ENCODE measurements around the gene PLIN1. TPM values are rescaled to one million over a fixed set of nuclear protein-coding genes. Genes with fewer than 3 reads are reported as not detected.

PLIN1 gene
- total RNA-seq, 2 experiments from 2014 or later: 0.50 to 1.1 TPM

DNA sequence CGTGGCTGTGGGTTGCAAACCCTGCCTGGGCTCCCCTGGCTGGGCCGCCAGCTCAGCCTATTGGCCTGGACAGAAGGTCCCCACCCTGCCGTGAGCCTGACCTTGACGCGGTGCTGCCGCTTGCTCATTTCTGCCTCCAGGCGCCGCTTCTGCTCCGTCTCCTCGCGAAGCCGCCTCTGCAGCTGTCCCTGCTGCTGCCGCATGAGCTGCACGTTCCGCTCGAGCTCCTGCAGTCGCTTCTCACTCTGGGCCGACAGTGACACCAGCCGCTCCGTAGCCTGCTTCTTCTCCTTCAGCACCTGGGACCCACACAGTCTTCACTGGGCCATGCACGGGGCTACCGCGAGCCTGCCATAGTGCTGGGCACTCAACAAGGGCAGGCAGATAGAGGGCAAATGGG, 45.6 kb downstream of the PLIN1 start:
- ChIA-PET CTCF (no interaction called here), POLR2A (no interaction called here)
- no peaks in the 10 kb centered on the region for H3K27me3 Mint-ChIP-seq
- no peak overlapping the region for H3K4me3 Mint-ChIP-seq
- no peak overlapping the region for H3K27ac Mint-ChIP-seq
- ATAC-seq (no peak), DNase-seq (no peak)
- peaks cover 43% of the 10 kb centered on the region for H3K36me3 Mint-ChIP-seq (ENCODE audit: low read depth)
- TF ChIP-seq, protein P1, sequence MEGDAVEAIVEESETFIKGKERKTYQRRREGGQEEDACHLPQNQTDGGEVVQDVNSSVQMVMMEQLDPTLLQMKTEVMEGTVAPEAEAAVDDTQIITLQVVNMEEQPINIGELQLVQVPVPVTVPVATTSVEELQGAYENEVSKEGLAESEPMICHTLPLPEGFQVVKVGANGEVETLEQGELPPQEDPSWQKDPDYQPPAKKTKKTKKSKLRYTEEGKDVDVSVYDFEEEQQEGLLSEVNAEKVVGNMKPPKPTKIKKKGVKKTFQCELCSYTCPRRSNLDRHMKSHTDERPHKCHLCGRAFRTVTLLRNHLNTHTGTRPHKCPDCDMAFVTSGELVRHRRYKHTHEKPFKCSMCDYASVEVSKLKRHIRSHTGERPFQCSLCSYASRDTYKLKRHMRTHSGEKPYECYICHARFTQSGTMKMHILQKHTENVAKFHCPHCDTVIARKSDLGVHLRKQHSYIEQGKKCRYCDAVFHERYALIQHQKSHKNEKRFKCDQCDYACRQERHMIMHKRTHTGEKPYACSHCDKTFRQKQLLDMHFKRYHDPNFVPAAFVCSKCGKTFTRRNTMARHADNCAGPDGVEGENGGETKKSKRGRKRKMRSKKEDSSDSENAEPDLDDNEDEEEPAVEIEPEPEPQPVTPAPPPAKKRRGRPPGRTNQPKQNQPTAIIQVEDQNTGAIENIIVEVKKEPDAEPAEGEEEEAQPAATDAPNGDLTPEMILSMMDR (IDR thresholded peaks at IDR 0.05): no peak
- intact Hi-C loops (cut with micrococcal nuclease): no loop called here
- no peaks in the 10 kb centered on the region for H3K9me3 Mint-ChIP-seq
- H3K4me1 Mint-ChIP-seq (ENCODE audit: low read depth): peaks cover 5% of the 10 kb centered on the region

DNA sequence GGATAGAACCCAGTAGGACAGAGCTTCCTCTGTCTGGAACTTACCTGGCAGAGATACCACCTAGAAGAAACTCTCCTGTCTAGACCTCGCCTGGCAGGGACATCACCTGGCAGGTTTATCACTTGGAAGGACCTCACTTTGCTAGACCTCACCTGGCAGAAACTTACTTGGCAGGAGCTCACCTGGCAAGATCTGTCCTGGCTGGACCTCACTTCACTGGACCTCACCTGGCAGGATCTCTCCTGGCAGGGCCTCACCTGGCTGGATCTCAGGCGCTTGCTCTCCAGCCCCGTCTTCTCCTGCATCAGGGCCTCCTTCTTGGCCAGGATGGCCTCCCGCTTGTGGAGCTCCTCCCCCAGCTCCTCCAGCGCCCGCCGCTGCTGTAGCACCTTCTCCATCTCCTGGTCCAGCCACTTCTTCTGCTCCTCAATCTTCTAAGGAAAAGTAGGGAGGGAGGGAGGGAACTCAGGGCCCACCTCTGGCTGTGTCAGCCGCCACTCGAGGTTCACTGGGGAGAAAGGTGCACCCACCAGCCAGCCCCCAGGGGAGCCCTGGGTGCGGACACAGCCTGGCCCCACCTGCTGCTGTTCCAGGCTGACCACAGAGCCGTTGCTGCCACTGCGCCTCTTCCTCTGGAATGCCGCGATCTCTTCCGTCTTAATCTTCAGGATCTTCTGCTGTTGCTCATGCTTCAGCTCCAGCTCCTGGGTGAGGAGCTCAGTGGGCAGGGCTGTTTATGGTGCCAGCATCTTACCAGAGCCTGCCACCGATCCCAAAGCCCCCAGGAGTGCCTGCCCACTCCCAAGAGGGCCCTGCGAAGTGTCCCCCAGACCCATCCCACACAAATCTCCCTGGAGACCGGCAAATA, 46.4 kb downstream of the PLIN1 start:
- peaks cover 46% of the 10 kb centered on the region for H3K36me3 Mint-ChIP-seq (ENCODE audit: low read depth)

DNA sequence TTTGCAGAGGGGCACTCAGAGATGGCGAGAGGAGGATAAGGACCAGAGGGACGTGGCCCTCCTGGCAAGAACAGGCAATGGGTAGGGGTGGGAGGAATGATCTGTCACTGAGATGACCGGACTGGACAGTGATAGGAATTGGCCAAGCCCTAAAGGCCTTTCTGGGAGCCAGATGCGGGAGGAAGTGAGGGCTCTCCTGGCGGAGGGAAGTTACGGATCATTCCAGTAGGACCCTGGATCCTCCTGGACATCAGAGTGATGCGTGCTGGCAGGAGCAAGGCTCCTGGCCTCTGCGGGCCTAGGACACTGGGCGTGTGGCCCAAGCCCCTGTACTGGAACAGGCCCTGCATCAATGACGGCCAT, 47.3 kb downstream of the PLIN1 start:
- CTCF ChIA-PET: no interaction called here
- DNase-seq (no peak), ATAC-seq (no peak)
- no peaks in the 10 kb centered on the region for H3K9me3 Mint-ChIP-seq
- H3K36me3 Mint-ChIP-seq (ENCODE audit: low read depth): peaks cover 54% of the 10 kb centered on the region
- TF ChIP-seq, protein P1 (IDR thresholded peaks at IDR 0.05): no peak
- H3K27me3 Mint-ChIP-seq: no peaks in the 10 kb centered on the region
- H3K4me3 Mint-ChIP-seq: no peak overlapping the region
- intact Hi-C loops (cut with micrococcal nuclease): no loop called here
- POLR2A ChIA-PET: no interaction called here
- no peak overlapping the region for H3K27ac Mint-ChIP-seq
- H3K4me1 Mint-ChIP-seq (ENCODE audit: low read depth): peaks cover 5% of the 10 kb centered on the region

More for the DNA sequence above, 46.4 kb downstream of the PLIN1 start:
- H3K4me1 Mint-ChIP-seq (ENCODE audit: low read depth): peaks cover 5% of the 10 kb centered on the region
- no peaks in the 10 kb centered on the region for H3K9me3 Mint-ChIP-seq
- H3K4me3 Mint-ChIP-seq: no peak overlapping the region
- ChIA-PET POLR2A (no interaction called here), CTCF (no interaction called here)
- no peaks in the 10 kb centered on the region for H3K27me3 Mint-ChIP-seq
- TF ChIP-seq, protein P1 (IDR thresholded peaks at IDR 0.05): no peak
- intact Hi-C loops (cut with micrococcal nuclease): no loop called here
- H3K27ac Mint-ChIP-seq: no peak overlapping the region
- ATAC-seq (no peak), DNase-seq (no peak)

DNA sequence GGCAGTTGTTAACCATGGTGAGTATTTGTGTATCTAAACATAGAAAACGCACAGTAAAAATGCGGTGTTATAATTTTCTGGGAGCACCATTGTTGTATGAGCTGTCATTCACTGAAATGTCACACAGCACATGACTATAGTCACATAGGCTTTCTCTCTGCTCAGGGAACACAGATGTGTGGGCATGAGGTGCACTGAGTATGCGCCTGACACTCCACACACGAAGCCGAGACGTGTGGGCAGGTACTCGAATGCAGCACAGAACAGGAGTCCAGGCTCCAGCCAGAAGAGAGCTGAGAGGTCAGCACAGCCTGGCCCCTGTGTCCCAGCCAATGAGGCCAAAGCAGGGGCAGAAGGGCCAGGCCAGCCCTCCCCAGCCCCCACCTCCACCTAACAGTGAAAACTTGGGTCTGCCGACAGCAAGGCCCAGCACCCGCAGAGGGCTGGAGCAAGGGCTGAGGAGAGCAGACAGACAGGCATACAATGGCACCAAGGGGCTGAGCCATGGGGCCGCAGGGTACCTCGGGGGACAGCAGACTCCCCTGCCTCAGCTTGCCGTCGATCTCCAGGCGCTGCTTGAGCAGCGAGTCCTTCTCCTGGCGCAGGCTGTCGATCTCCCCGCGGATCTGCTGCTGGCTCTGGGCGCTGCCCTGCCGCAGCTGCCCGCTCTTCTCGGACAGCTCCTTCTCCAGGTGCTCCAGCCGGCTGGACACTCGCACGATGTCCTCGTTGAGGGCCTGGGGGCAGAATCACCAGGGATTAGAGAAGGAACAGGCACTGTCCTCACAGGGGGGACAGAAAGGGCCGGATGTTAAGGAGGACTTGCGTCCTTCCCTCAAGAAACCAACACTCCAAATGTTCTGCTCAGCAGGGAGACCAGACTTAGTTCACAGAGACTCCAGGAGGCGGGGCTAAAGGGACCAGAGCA, 47.9 kb downstream of the PLIN1 start:
- Mint-ChIP-seq H3K27me3 (no peaks in the 10 kb centered on the region), H3K36me3 (ENCODE audit: low read depth) (peaks cover 56% of the 10 kb centered on the region), H3K4me1 (ENCODE audit: low read depth) (peaks cover 5% of the 10 kb centered on the region), H3K27ac (no peak overlapping the region), H3K4me3 (no peak overlapping the region), H3K9me3 (no peaks in the 10 kb centered on the region)
- no peak for DNase-seq
- ChIA-PET CTCF (no interaction called here), POLR2A (interaction anchor here (1.0 kb wide), 1 partner anchor 30 kb away, joined by 3 read pairs; no protein-coding TSS in a partner anchor)
- intact Hi-C loops (cut with micrococcal nuclease): no loop called here
- no peak for ATAC-seq
- TF ChIP-seq, protein P1 (IDR thresholded peaks at IDR 0.05): no peak

Data from activated CD8-positive, alpha-beta T cell treated with anti-CD3 and anti-CD28 coated beads for 36 hours (primary cell).